ENCODE measurements around the gene C20orf204.

The C20orf204 gene

GRCh38 chr20:64025101-64025825 is 10.7 kb upstream of the C20orf204 start:
- TF ChIP-seq TCF12 (IDR thresholded peaks at IDR 0.05; ENCODE audit: low read depth), result no peak
- TF ChIP-seq EGR1 (IDR thresholded peaks at IDR 0.05), result no peak
- TF ChIP-seq CREB1 (IDR thresholded peaks at IDR 0.05; ENCODE audit: low read depth), result no peak
- TF ChIP-seq REST (IDR thresholded peaks at IDR 0.05; ENCODE audit: low read depth), result no peak
- no peak for TF ChIP-seq TEAD4 (IDR thresholded peaks at IDR 0.05)
- no peak for TF ChIP-seq TAF1 (IDR thresholded peaks at IDR 0.05; ENCODE audit: low read depth)
- no peak for TF ChIP-seq NFIC (IDR thresholded peaks at IDR 0.05)
- TF ChIP-seq EP300 (IDR thresholded peaks at IDR 0.05; ENCODE audit: borderline replicate concordance), result no peak
- no peak for TF ChIP-seq USF1 (IDR thresholded peaks at IDR 0.05)
- TF ChIP-seq YY1 (IDR thresholded peaks at IDR 0.05; ENCODE audit: low read depth), result no peak
- no peak for TF ChIP-seq ZBTB7A (IDR thresholded peaks at IDR 0.05; ENCODE audit: low read depth)
- no peak for TF ChIP-seq RAD21 (IDR thresholded peaks at IDR 0.05; ENCODE audit: low read depth)
- TF ChIP-seq CEBPB (IDR thresholded peaks at IDR 0.05), result no peak
- no peak for TF ChIP-seq FOXM1 (IDR thresholded peaks at IDR 0.05; ENCODE audit: borderline replicate concordance, low read depth)
- no peak for TF ChIP-seq MAX (IDR thresholded peaks at IDR 0.05)

GRCh38 chr20:64025826-64026412 is 10.1 kb upstream of the C20orf204 start:
- no peak for TF ChIP-seq YY1 (IDR thresholded peaks at IDR 0.05; ENCODE audit: low read depth)
- no peak for TF ChIP-seq CREB1 (IDR thresholded peaks at IDR 0.05; ENCODE audit: low read depth)

- no peak for TF ChIP-seq USF1 (IDR thresholded peaks at IDR 0.05)
- TF ChIP-seq CREB1 (IDR thresholded peaks at IDR 0.05; ENCODE audit: low read depth), result no peak
- TF ChIP-seq TCF12 (IDR thresholded peaks at IDR 0.05; ENCODE audit: low read depth), result no peak
- TF ChIP-seq TEAD4 (IDR thresholded peaks at IDR 0.05), result no peak
- no peak for TF ChIP-seq CEBPB (IDR thresholded peaks at IDR 0.05)
- no peak for TF ChIP-seq ZBTB7A (IDR thresholded peaks at IDR 0.05; ENCODE audit: low read depth)
- TF ChIP-seq NFIC (IDR thresholded peaks at IDR 0.05), result no peak
- TF ChIP-seq MAX (IDR thresholded peaks at IDR 0.05), result no peak
- TF ChIP-seq REST (IDR thresholded peaks at IDR 0.05; ENCODE audit: low read depth), result no peak
- no peak for TF ChIP-seq EP300 (IDR thresholded peaks at IDR 0.05; ENCODE audit: borderline replicate concordance)
- TF ChIP-seq FOXM1 (IDR thresholded peaks at IDR 0.05; ENCODE audit: borderline replicate concordance, low read depth), result no peak
- TF ChIP-seq YY1 (IDR thresholded peaks at IDR 0.05; ENCODE audit: low read depth), result no peak
- TF ChIP-seq TAF1 (IDR thresholded peaks at IDR 0.05; ENCODE audit: low read depth), result no peak
- no peak for TF ChIP-seq RAD21 (IDR thresholded peaks at IDR 0.05; ENCODE audit: low read depth)
- no peak for TF ChIP-seq EGR1 (IDR thresholded peaks at IDR 0.05)
Observed at GRCh38 chr20:64027981-64028685, 7.8 kb upstream of the C20orf204 start.

GRCh38 chr20:64029293-64030117 is 6.5 kb upstream of the C20orf204 start:
- TF ChIP-seq YY1 (IDR thresholded peaks at IDR 0.05; ENCODE audit: low read depth) (no peak), EGR1 (IDR thresholded peaks at IDR 0.05) (no peak), ZBTB7A (IDR thresholded peaks at IDR 0.05; ENCODE audit: low read depth) (no peak), TAF1 (IDR thresholded peaks at IDR 0.05; ENCODE audit: low read depth) (no peak), CREB1 (IDR thresholded peaks at IDR 0.05; ENCODE audit: low read depth) (no peak), TEAD4 (IDR thresholded peaks at IDR 0.05) (no peak), MAX (IDR thresholded peaks at IDR 0.05) (no peak), TCF12 (IDR thresholded peaks at IDR 0.05; ENCODE audit: low read depth) (no peak), CEBPB (IDR thresholded peaks at IDR 0.05) (no peak), NFIC (IDR thresholded peaks at IDR 0.05) (no peak), USF1 (IDR thresholded peaks at IDR 0.05) (no peak), FOXM1 (IDR thresholded peaks at IDR 0.05; ENCODE audit: borderline replicate concordance, low read depth) (no peak), REST (IDR thresholded peaks at IDR 0.05; ENCODE audit: low read depth) (no peak)
